ENCODE data around the gene RPL39. TPM values are rescaled to one million over a fixed set of nuclear protein-coding genes. Genes with fewer than 3 reads are reported as not detected.
"Not testable (repeated sequence)": the region's sequence is repeated elsewhere in the genome, so short reads cannot be mapped to it uniquely, and the experiment has no call there.

RPL39 gene
- total and polyA plus RNA-seq, 2 donors: 5,508 to 11,737 TPM

DNA sequence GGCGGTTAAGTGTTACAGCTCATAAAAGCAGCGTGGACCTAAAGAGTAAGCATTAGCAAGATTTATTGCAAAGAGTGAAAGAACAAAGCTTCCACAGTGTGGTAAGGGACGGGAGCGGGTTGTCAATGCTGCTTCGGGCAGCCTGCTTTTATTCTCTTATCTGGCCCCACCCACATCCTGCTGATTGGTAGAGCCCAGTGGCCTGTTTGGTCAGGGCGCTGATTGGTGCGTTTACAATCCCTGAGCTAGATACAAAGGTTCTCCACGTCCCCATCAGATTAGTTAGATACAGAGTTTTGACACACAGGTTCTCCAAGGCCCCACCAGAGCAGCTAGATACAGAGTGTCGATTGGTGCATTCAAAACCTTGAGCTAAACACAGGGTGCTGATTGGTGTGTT, 41.3 kb downstream of the RPL39 start:
- WGBS: 87% methylated on average over 9 of the region's 9 CpGs
- H3K27ac ChIP-seq (ENCODE audit: low read depth in 1 of 2, low read length in 1 of 2); H3K4me3 ChIP-seq (ENCODE audit: low read length in 2 of 2); H3K27me3 ChIP-seq (ENCODE audit: control insufficient read depth in 2 of 2, insufficient read depth in 1 of 2, low read length in 1 of 2); H3K36me3 ChIP-seq (ENCODE audit: control insufficient read depth in 2 of 2, insufficient read depth in 2 of 2, low read length in 1 of 2); H3K9me3 ChIP-seq (ENCODE audit: control insufficient read depth in 2 of 2, insufficient read depth in 1 of 2, low read length in 1 of 2); DNase-seq (ENCODE audit: low read depth in 6 of 9, low spot score in 9 of 9): not testable (repeated sequence)
- H3K4me1 ChIP-seq (ENCODE audit: control insufficient read depth in 2 of 2, insufficient read depth in 2 of 2, low read length in 2 of 2): peaks cover 2 to 18% of the 10 kb centered on the region in 2 donors

- H3K27me3 ChIP-seq (ENCODE audit: control insufficient read depth in 2 of 2, insufficient read depth in 1 of 2, low read length in 1 of 2): no peaks in the 10 kb centered on the region
- no peaks in the 10 kb centered on the region for H3K4me1 ChIP-seq (ENCODE audit: control insufficient read depth in 2 of 2, insufficient read depth in 2 of 2, low read length in 2 of 2)
- no peaks in the 10 kb centered on the region for H3K36me3 ChIP-seq (ENCODE audit: control insufficient read depth in 2 of 2, insufficient read depth in 2 of 2, low read length in 1 of 2)
- DNase-seq (ENCODE audit: low read depth in 6 of 9, low spot score in 9 of 9): no peak
- no peaks in the 10 kb centered on the region for H3K9me3 ChIP-seq (ENCODE audit: control insufficient read depth in 2 of 2, insufficient read depth in 1 of 2, low read length in 1 of 2)
- WGBS: 89% methylated on average over 4 of the region's 4 CpGs
- no peak overlapping the region for H3K27ac ChIP-seq (ENCODE audit: low read depth in 1 of 2, low read length in 1 of 2)
- H3K4me3 ChIP-seq (ENCODE audit: low read length in 2 of 2): no peak overlapping the region
Measured at GRCh38 chrX:119745283-119745848, 46.1 kb downstream of the RPL39 start.

- no peaks in the 10 kb centered on the region for H3K27me3 ChIP-seq (ENCODE audit: control insufficient read depth in 2 of 2, insufficient read depth in 1 of 2, low read length in 1 of 2)
- H3K4me3 ChIP-seq (ENCODE audit: low read length in 2 of 2): no peak overlapping the region
- H3K4me1 ChIP-seq (ENCODE audit: control insufficient read depth in 2 of 2, insufficient read depth in 2 of 2, low read length in 2 of 2): no peaks in the 10 kb centered on the region
- H3K27ac ChIP-seq (ENCODE audit: low read depth in 1 of 2, low read length in 1 of 2): no peak overlapping the region
- H3K36me3 ChIP-seq (ENCODE audit: control insufficient read depth in 2 of 2, insufficient read depth in 2 of 2, low read length in 1 of 2): no peaks in the 10 kb centered on the region
- no peaks in the 10 kb centered on the region for H3K9me3 ChIP-seq (ENCODE audit: control insufficient read depth in 2 of 2, insufficient read depth in 1 of 2, low read length in 1 of 2)
- DNase-seq (ENCODE audit: low read depth in 6 of 9, low spot score in 9 of 9): no peak
- 95% methylated on average over 5 of the region's 5 CpGs for WGBS
Measured at GRCh38 chrX:119738742-119739141, 52.7 kb downstream of the RPL39 start.

Other genes with a start within 250 kb of the RPL39 start
- 38.8 TPM for gene STEEP1, start 226.2 kb downstream of the RPL39 start, total RNA-seq
- gene STEEP1, start 226.2 kb downstream of the RPL39 start, polyA plus RNA-seq: 20.4 TPM
- 26.7 TPM for gene UBE2A, start 217.1 kb downstream of the RPL39 start, total RNA-seq
- gene UBE2A, start 217.1 kb downstream of the RPL39 start, polyA plus RNA-seq: 88.6 TPM
- 5.4 TPM for gene NKRF, start 185.2 kb downstream of the RPL39 start, total RNA-seq
- gene NKRF, start 185.2 kb downstream of the RPL39 start, polyA plus RNA-seq: 13.3 TPM
- 223 TPM for gene SEPTIN6, start 98.5 kb downstream of the RPL39 start, total RNA-seq
- gene SEPTIN6, start 98.5 kb downstream of the RPL39 start, polyA plus RNA-seq: 53.1 TPM
- 1.8 TPM for gene SOWAHD, start 33.0 kb downstream of the RPL39 start, total RNA-seq
- gene SOWAHD, start 33.0 kb downstream of the RPL39 start, polyA plus RNA-seq: 1.6 TPM
- 5.0 TPM for gene UPF3B, start 61.3 kb upstream of the RPL39 start, total RNA-seq
- gene UPF3B, start 61.3 kb upstream of the RPL39 start, polyA plus RNA-seq: 13.7 TPM
- gene RNF113A, start 80.1 kb upstream of the RPL39 start, total RNA-seq: 28.6 TPM
- 34.3 TPM for gene RNF113A, start 80.1 kb upstream of the RPL39 start, polyA plus RNA-seq
- 208 TPM for gene NDUFA1, start 80.2 kb upstream of the RPL39 start, total RNA-seq
- gene NDUFA1, start 80.2 kb upstream of the RPL39 start, polyA plus RNA-seq: 120 TPM
- 0.09 TPM for gene AKAP14, start 104.3 kb upstream of the RPL39 start, total RNA-seq
- 0.34 TPM for gene AKAP14, start 104.3 kb upstream of the RPL39 start, polyA plus RNA-seq
- 6.0 TPM for gene NKAP, start 152.1 kb upstream of the RPL39 start, total RNA-seq
- gene NKAP, start 152.1 kb upstream of the RPL39 start, polyA plus RNA-seq: 12.0 TPM

Data from thymus (tissue), 11 donors.